Tibial nerve (tissue), 4 donors: ENCODE measurements around the gene KLF18.

Experiments
- CTCF ChIP-seq, 5 experiments: fragments of 200-600 bp in 3 of 5; fragments of 450-650 bp in 2 of 5; sonication (generic) in 3 of 5; IDR thresholded peaks; one replicate each; pipeline ENCODE4 v1.5.1; 2016 to 2019; ENCODE audit warnings: antibody characterized with exemption in 5 of 5, mild to moderate bottlenecking in 3 of 5, moderate library complexity in 2 of 5
- EP300 ChIP-seq, 2 donors: sonication (generic); formaldehyde crosslinking; IDR thresholded peaks; one replicate each; pipeline ENCODE4 v1.6.1; 2017; ENCODE audit warnings: antibody characterized with exemption in 2 of 2, mild to moderate bottlenecking in 1 of 2
- POLR2A ChIP-seq, 2 donors: fragments of 450-650 bp; IDR thresholded peaks; one replicate each; pipeline ENCODE4 v1.6.1; 2017; ENCODE audit warnings: antibody characterized with exemption in 2 of 2, mild to moderate bottlenecking in 2 of 2, moderate library complexity in 2 of 2

GRCh38 chr1:44144962-44145756, 3.7 kb upstream of the KLF18 start:
- TF ChIP-seq CTCF (IDR thresholded peaks at IDR 0.05) (no peak), POLR2A (IDR thresholded peaks at IDR 0.05) (no peak), EP300 (IDR thresholded peaks at IDR 0.05) (no peak)
